ENCODE results near the gene LRRIQ3.

DNA sequence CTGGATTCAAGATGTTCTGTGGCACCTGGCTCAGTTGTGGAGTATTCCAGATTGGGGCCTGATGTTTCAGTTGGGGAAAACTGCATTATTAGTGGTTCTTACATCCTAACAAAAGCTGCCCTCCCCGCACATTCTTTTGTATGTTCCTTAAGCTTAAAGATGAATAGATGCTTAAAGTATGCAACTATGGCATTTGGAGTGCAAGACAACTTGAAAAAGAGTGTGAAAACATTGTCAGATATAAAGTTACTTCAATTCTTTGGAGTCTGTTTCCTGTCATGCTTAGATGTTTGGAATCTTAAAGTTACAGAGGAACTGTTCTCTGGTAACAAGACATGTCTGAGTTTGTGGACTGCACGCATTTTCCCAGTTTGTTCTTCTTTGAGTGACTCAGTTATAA lies 7.3 kb upstream of the LRRIQ3 start:
- TF ChIP-seq, protein P1, sequence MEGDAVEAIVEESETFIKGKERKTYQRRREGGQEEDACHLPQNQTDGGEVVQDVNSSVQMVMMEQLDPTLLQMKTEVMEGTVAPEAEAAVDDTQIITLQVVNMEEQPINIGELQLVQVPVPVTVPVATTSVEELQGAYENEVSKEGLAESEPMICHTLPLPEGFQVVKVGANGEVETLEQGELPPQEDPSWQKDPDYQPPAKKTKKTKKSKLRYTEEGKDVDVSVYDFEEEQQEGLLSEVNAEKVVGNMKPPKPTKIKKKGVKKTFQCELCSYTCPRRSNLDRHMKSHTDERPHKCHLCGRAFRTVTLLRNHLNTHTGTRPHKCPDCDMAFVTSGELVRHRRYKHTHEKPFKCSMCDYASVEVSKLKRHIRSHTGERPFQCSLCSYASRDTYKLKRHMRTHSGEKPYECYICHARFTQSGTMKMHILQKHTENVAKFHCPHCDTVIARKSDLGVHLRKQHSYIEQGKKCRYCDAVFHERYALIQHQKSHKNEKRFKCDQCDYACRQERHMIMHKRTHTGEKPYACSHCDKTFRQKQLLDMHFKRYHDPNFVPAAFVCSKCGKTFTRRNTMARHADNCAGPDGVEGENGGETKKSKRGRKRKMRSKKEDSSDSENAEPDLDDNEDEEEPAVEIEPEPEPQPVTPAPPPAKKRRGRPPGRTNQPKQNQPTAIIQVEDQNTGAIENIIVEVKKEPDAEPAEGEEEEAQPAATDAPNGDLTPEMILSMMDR (IDR thresholded peaks at IDR 0.05; ENCODE audit: extremely low read depth in 1 of 2, insufficient read depth in 1 of 2, low read depth in 1 of 2, low read length in 2 of 2), result no peak
- TF ChIP-seq POLR2AphosphoS5 (IDR thresholded peaks at IDR 0.05; ENCODE audit: insufficient read depth, low read depth, low read length), result no peak
- TF ChIP-seq GATA2 (IDR thresholded peaks at IDR 0.05; ENCODE audit: insufficient read depth, insufficient read length, low read depth, low read length), result no peak
- no peak for TF ChIP-seq POLR2A (IDR thresholded peaks at IDR 0.05; ENCODE audit: low read depth, low read length)
- no peak for TF ChIP-seq JUN (IDR thresholded peaks at IDR 0.05; ENCODE audit: borderline replicate concordance, insufficient read depth, insufficient read length, low read depth)
- no peak for TF ChIP-seq EZH2 (IDR thresholded peaks at IDR 0.05; ENCODE audit: borderline replicate concordance, low read depth, low read length, severe bottlenecking)
- no peak for TF ChIP-seq FOS (IDR thresholded peaks at IDR 0.05; ENCODE audit: borderline replicate concordance, insufficient read depth, low read length)
- TF ChIP-seq, protein P2, sequence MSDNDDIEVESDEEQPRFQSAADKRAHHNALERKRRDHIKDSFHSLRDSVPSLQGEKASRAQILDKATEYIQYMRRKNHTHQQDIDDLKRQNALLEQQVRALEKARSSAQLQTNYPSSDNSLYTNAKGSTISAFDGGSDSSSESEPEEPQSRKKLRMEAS (IDR thresholded peaks at IDR 0.05; ENCODE audit: insufficient read depth, insufficient read length), result no peak
